22Rv1 (cell line): ENCODE results near the gene SLC7A1.

Source experiments
- ZFX ChIP-seq: fragments of 450-650 bp; IDR thresholded peaks from 2 replicates; pipeline ENCODE4 v1.6.1; 2017; ENCODE audit warnings: antibody characterized with exemption, borderline replicate concordance
- TF ChIP-seq, protein P1 (sequence below): fragments of 450-650 bp; IDR thresholded peaks from 2 replicates; pipeline ENCODE4 v1.5.1; 2017; ENCODE audit warnings: mild to moderate bottlenecking

- TF ChIP-seq, protein P1, sequence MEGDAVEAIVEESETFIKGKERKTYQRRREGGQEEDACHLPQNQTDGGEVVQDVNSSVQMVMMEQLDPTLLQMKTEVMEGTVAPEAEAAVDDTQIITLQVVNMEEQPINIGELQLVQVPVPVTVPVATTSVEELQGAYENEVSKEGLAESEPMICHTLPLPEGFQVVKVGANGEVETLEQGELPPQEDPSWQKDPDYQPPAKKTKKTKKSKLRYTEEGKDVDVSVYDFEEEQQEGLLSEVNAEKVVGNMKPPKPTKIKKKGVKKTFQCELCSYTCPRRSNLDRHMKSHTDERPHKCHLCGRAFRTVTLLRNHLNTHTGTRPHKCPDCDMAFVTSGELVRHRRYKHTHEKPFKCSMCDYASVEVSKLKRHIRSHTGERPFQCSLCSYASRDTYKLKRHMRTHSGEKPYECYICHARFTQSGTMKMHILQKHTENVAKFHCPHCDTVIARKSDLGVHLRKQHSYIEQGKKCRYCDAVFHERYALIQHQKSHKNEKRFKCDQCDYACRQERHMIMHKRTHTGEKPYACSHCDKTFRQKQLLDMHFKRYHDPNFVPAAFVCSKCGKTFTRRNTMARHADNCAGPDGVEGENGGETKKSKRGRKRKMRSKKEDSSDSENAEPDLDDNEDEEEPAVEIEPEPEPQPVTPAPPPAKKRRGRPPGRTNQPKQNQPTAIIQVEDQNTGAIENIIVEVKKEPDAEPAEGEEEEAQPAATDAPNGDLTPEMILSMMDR, result no peak
- TF ChIP-seq ZFX, result no peak
Observed at GRCh38 chr13:29503041-29503837, 92.2 kb downstream of the SLC7A1 start.
